Transverse colon (tissue), 4 donors: ENCODE data around the gene RBM42. TPM values are rescaled to one million over a fixed set of nuclear protein-coding genes. Genes with fewer than 3 reads are reported as not detected.

Source experiments
- DNase-seq: peaks from one replicate; pipeline ENCODE4 v3.0.0-alpha.2; 2019
- H3K27ac ChIP-seq, 4 donors: fragments of 200-600 bp; sonication (generic); 2 replicates each; pipeline ENCODE4 v1.5.1; 2016 to 2018; ENCODE audit warnings: inconsistent platforms in 4 of 4
- H3K27me3 ChIP-seq: fragments of 200-600 bp; sonication (generic); 2 replicates; pipeline ENCODE4 v1.5.1; 2017; ENCODE audit warnings: inconsistent platforms
- H3K36me3 ChIP-seq, 4 donors: fragments of 200-600 bp; sonication (generic); 2 replicates each; pipeline ENCODE4 v1.5.1; 2017 to 2019; ENCODE audit warnings: inconsistent platforms in 4 of 4
- H3K4me1 ChIP-seq, 4 donors: fragments of 200-600 bp; sonication (generic); 2 replicates each; pipeline ENCODE4 v1.5.1; 2017 to 2020; ENCODE audit warnings: inconsistent platforms in 4 of 4
- H3K4me3 ChIP-seq, 4 donors: fragments of 200-600 bp; sonication (generic); 1 replicate in 1 of 4; 2 replicates in 3 of 4; pipeline versions ENCODE4 v1.5.1 to v1.6.1; 2017 to 2019; ENCODE audit warnings: inconsistent platforms in 4 of 4
- H3K9me3 ChIP-seq, 2 donors: fragments of 200-600 bp; sonication (generic); 2 replicates each; pipeline ENCODE4 v1.5.1; 2017 to 2019; ENCODE audit warnings: inconsistent platforms in 2 of 2
- CTCF ChIP-seq, 5 experiments: fragments of 200-600 bp in 3 of 5; fragments of 450-650 bp in 2 of 5; sonication (generic) in 3 of 5; IDR thresholded peaks; 1 replicate in 2 of 5; 2 replicates in 3 of 5; pipeline ENCODE4 v1.5.1; 2016 to 2017; ENCODE audit warnings: antibody characterized with exemption in 5 of 5, inconsistent platforms in 3 of 5, mild to moderate bottlenecking in 2 of 5, moderate library complexity in 1 of 5
- EP300 ChIP-seq: sonication (generic); formaldehyde crosslinking; IDR thresholded peaks from one replicate; pipeline ENCODE4 v1.6.1; 2017; ENCODE audit warnings: antibody characterized with exemption, low read depth
- POLR2A ChIP-seq: fragments of 450-650 bp; IDR thresholded peaks from one replicate; pipeline ENCODE4 v1.6.1; 2016; ENCODE audit warnings: antibody characterized with exemption, mild to moderate bottlenecking, moderate library complexity
- POLR2AphosphoS5 ChIP-seq, 3 donors: sonication (generic); formaldehyde crosslinking; IDR thresholded peaks; one replicate each; pipeline ENCODE4 v1.6.1; 2016; ENCODE audit warnings: antibody characterized with exemption in 3 of 3
- WGBS, 2 donors: methylation state at CpG; one replicate each; pipeline ENCODE4 v1.1.5; 2018; ENCODE audit warnings: low coverage in 1 of 2; 5-methylcytosine and 5-hydroxymethylcytosine counted together
- in situ Hi-C, 4 donors: fragments of 200-750 bp; cut with MboI; loops; one replicate each; pipeline versions ENCODE4 v1.15.0 to v1.15.1; 2017; ENCODE audit warnings: low sequenced_read_pairs in 3 of 4, low pct_ligation_motif_present in 1 of 4, low pct_unique_long_range_greater_than_20kb in 1 of 4
- intact Hi-C: fragments of 100-400 bp; cut with DNase I; formaldehyde crosslinking; loops from one replicate; pipeline ENCODE4 v1.15.1; 2023; ENCODE audit warnings: low total_unique reads
- total RNA-seq, 4 donors: library from RNA; depleted of rRNA; stranded (reverse); fragments of >200 nt; gene quantifications; one replicate each; pipeline ENCODE4 v1.1.0, GENCODE V29; 2016

The RBM42 gene
- total RNA-seq, 4 donors from 2014 or later = 53.1 to 107 (median 62.5) TPM

- TF ChIP-seq POLR2A = no peak
- no peak for TF ChIP-seq CTCF (IDR thresholded peaks at IDR 0.05)
- no peak for TF ChIP-seq POLR2AphosphoS5 (IDR thresholded peaks at IDR 0.05)
- no peak for TF ChIP-seq EP300
- Histone ChIP-seq H3K27ac (no peak overlapping the region), H3K9me3 (no peaks in the 10 kb centered on the region), H3K36me3 (no peaks in the 10 kb centered on the region), H3K4me1 (peaks cover 0 to 9% (median 4%) of the 10 kb centered on the region in 4 donors), H3K27me3 (peaks cover 39% of the 10 kb centered on the region), H3K4me3 (peak overlapping the region in 1 of 4 donors; percentile 39)
- DNase-seq = peak; percentile 35
- in situ Hi-C loops (no loop called here), intact Hi-C loops (no loop called here)
- WGBS, 2 donors = 4% methylated on average over 38 of the region's 39 CpGs; no CpG with 5 or more reads in 1 of the 2 donors
These were observed 44.4 kb downstream of the RBM42 start for GRCh38 chr19:35673121-35673804.

DNA sequence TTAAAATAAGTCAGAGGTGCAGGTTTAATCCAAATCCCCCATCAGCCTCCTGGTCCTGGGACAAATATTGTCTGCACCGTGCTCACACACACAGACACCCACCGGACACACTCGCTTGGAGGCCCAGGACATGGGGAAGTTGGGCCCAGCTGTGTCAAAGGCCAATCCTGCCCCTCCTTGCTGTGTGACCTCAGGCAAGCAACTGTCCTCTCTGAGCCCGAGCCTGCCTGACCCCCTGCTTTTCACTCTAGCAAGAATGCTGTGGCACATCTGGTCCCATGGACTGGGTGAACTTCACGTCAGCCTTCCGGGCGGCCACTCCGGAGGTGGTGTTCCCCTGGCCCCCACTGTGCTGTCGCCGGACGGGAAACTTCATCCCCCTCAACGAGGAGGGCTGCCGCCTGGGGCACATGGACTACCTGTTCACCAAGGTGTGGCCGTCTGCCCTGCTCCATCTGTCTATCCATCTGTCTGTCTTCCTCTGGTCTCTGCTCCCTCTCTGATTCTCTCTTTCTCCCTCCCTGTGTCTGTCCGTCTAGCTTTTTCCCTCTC, 46.8 kb downstream of the RBM42 start:
- H3K27me3 ChIP-seq = peaks cover 39% of the 10 kb centered on the region
- no peak overlapping the region for H3K4me3 ChIP-seq
- H3K4me1 ChIP-seq = peaks cover 0 to 8% (median 2%) of the 10 kb centered on the region in 4 donors
- in situ Hi-C loops (no loop called here), intact Hi-C loops (no loop called here)
- WGBS, 2 donors = 79 to 100% methylated on average over 1 to 14 of the region's 15 CpGs
- DNase-seq = no peak
- H3K9me3 ChIP-seq = no peaks in the 10 kb centered on the region
- H3K27ac ChIP-seq = no peak overlapping the region
- H3K36me3 ChIP-seq = no peaks in the 10 kb centered on the region
- TF ChIP-seq POLR2A = no peak
- TF ChIP-seq CTCF (IDR thresholded peaks at IDR 0.05) = no peak
- TF ChIP-seq EP300 = no peak
- no peak for TF ChIP-seq POLR2AphosphoS5 (IDR thresholded peaks at IDR 0.05)

Other genes with a start within 250 kb of the RBM42 start
- 1 to 10 TPM in 1 of 4 donors, under 1 TPM in 1, not detected in 2; 0.32 to 2.2 TPM for gene FFAR2, start 180.8 kb upstream of the RBM42 start, total RNA-seq
- gene KRTDAP, start 138.6 kb upstream of the RBM42 start, total RNA-seq = not detected
- 10 to 100 TPM in 2 of 4 donors, 1 to 10 TPM in 2; 2.7 to 18.1 (median 10.0) TPM for gene DMKN, start 115.4 kb upstream of the RBM42 start, total RNA-seq
- not detected for gene SBSN, start 100.7 kb upstream of the RBM42 start, total RNA-seq
- gene GAPDHS, start 95.6 kb upstream of the RBM42 start, total RNA-seq = not detected
- 10 to 100 TPM; 29.5 to 77.0 (median 54.0) TPM for gene TMEM147, start 83.4 kb upstream of the RBM42 start, total RNA-seq
- gene ATP4A, start 65.4 kb upstream of the RBM42 start, total RNA-seq = not detected
- not detected for gene PMIS2, start 42.9 kb upstream of the RBM42 start, total RNA-seq
- gene HAUS5, start 16.3 kb upstream of the RBM42 start, total RNA-seq = 1 to 10 TPM; 3.7 to 6.6 (median 5.2) TPM
- gene ETV2, start 12.7 kb downstream of the RBM42 start, total RNA-seq = 10 to 100 TPM in 1 of 4 donors, 1 to 10 TPM in 2, not detected in 1; 1.1 to 35.2 (median 3.5) TPM
- 1,000 to 10,000 TPM in 1 of 4 donors, 100 to 1,000 TPM in 3; 368 to 1,320 (median 628) TPM for gene COX6B1, start 19.3 kb downstream of the RBM42 start, total RNA-seq
- gene UPK1A, start 37.5 kb downstream of the RBM42 start, total RNA-seq = not detected
- gene ZBTB32, start 75.5 kb downstream of the RBM42 start, total RNA-seq = not detected
- 10 to 100 TPM; 31.8 to 63.9 (median 50.7) TPM for gene KMT2B, start 89.0 kb downstream of the RBM42 start, total RNA-seq
- gene IGFLR1, start 113.4 kb downstream of the RBM42 start, total RNA-seq = 1 to 10 TPM in 3 of 4 donors, under 1 TPM in 1; 0.40 to 7.3 (median 6.0) TPM
- 100 to 1,000 TPM in 1 of 4 donors, 10 to 100 TPM in 3; 34.8 to 122 (median 44.9) TPM for gene U2AF1L4, start 116.4 kb downstream of the RBM42 start, total RNA-seq
- gene PSENEN, start 116.6 kb downstream of the RBM42 start, total RNA-seq = 10 to 100 TPM in 3 of 4 donors, 1 to 10 TPM in 1; 6.6 to 80.0 (median 56.8) TPM
- gene LIN37, start 119.5 kb downstream of the RBM42 start, total RNA-seq = 10 to 100 TPM; 10.5 to 41.1 (median 15.8) TPM
- 100 to 1,000 TPM in 1 of 4 donors, 10 to 100 TPM in 3; 22.3 to 185 (median 43.9) TPM for gene HSPB6, start 128.0 kb downstream of the RBM42 start, total RNA-seq
- 10 to 100 TPM in 2 of 4 donors, 1 to 10 TPM in 2; 9.2 to 42.8 (median 24.6) TPM for gene PROSER3, start 129.1 kb downstream of the RBM42 start, total RNA-seq
- 10 to 100 TPM in 2 of 4 donors, 1 to 10 TPM in 2; 6.7 to 70.3 (median 17.2) TPM for gene ARHGAP33, start 146.5 kb downstream of the RBM42 start, total RNA-seq
- not detected for gene PRODH2, start 183.8 kb downstream of the RBM42 start, total RNA-seq
- gene NPHS1, start 223.5 kb downstream of the RBM42 start, total RNA-seq = not detected
- gene KIRREL2, start 227.9 kb downstream of the RBM42 start, total RNA-seq = not detected
- 10 to 100 TPM in 1 of 4 donors, 1 to 10 TPM in 2, under 1 TPM in 1; 1.00 to 10.5 (median 4.5) TPM for gene APLP1, start 239.5 kb downstream of the RBM42 start, total RNA-seq